Right lobe of liver (tissue), 6 donors: ENCODE measurements around the gene UGT2A2. TPM values are rescaled to one million over a fixed set of nuclear protein-coding genes. Genes with fewer than 3 reads are reported as not detected.

Source experiments
- ATAC-seq, 4 donors: fragments of 200-7000 bp; cut with Tn5 transposase; one replicate each; pipeline ENCODE4 v1.9.1; 2020; ENCODE audit warnings: mild to moderate bottlenecking in 4 of 4, moderate library complexity in 4 of 4
- DNase-seq, 3 donors: peaks; one replicate each; pipeline ENCODE4 v3.0.0-alpha.2; 2020
- H3K27ac ChIP-seq, 3 donors: fragments of 200-600 bp; one replicate each; pipeline ENCODE4 v1.8.0; 2022
- H3K27me3 ChIP-seq, 2 donors: fragments of 200-600 bp; one replicate each; pipeline ENCODE4 v1.8.0; 2022
- H3K36me3 ChIP-seq, 4 donors: fragments of 200-600 bp; sonication (generic) in 1 of 4; one replicate each; pipeline versions ENCODE4 v1.5.1 to v1.8.0; 2017 to 2022; ENCODE audit warnings: control low read depth in 1 of 4
- H3K4me1 ChIP-seq, 4 donors: fragments of 200-600 bp; sonication (generic) in 1 of 4; one replicate each; pipeline versions ENCODE4 v1.5.1 to v1.8.0; 2017 to 2022; ENCODE audit warnings: control low read depth in 1 of 4
- H3K4me3 ChIP-seq, 3 donors: fragments of 200-600 bp; one replicate each; pipeline ENCODE4 v1.8.0; 2022
- H3K9me3 ChIP-seq, 4 donors: fragments of 200-600 bp; sonication (generic) in 1 of 4; one replicate each; pipeline versions ENCODE4 v1.5.1 to v1.8.0; 2017 to 2022; ENCODE audit warnings: control low read depth in 1 of 4
- POLR2A ChIP-seq: fragments of 450-650 bp; IDR thresholded peaks from one replicate; pipeline ENCODE4 v1.6.1; 2017; ENCODE audit warnings: antibody characterized with exemption, mild to moderate bottlenecking
- WGBS: methylation state at CpG from one replicate; pipeline ENCODE4 v1.1.6; 2018; ENCODE audit warnings: low coverage, low lambda C conversion rate; ENCODE audit not compliant: insufficient coverage; ENCODE audit errors: missing lambda C conversion rate; 5-methylcytosine and 5-hydroxymethylcytosine counted together
- intact Hi-C, 2 donors: fragments of 100-400 bp; cut with DNase I; formaldehyde crosslinking; loops; one replicate each; pipeline versions ENCODE4 v1.11.2 to v1.14.1; 2022
- small RNA-seq, 2 experiments: library from RNA; depleted of rRNA; stranded (forward); fragments of <200 nt; gene quantifications; one replicate each; pipeline ENCODE3, GENCODE V24; 2016
- total RNA-seq, 6 experiments: library from RNA; depleted of rRNA in 2 of 6; stranded (reverse); fragments of >200 nt in 2 of 6; fragmentation: NEBNext Ultra II Directional in 3 of 6; extraction: Animal tissue kit (Norgen Biotek cat#: 25700) in 3 of 6; gene quantifications; one replicate each; pipeline versions ENCODE4 v1.1.0 to v1.2.4, GENCODE V29; 2016 to 2023
- TF ChIP-seq, protein P1 (sequence below), 4 donors: fragments of 200-600 bp in 3 of 4; fragments of 450-650 bp in 1 of 4; IDR thresholded peaks; one replicate each; pipeline versions ENCODE4 v1.5.1 to v1.8.0; 2016 to 2022; ENCODE audit warnings: antibody characterized with exemption in 4 of 4, mild to moderate bottlenecking in 2 of 4
- donor health status: DM: no; HTN: yes; CAD: no.
- donor health status: DM: no; HTN: no; CAD: no.
- donor health status: DM: no; HTN: no; CAD: no.
- donor health status: DM: no; HTN: yes; CAD: no.
- donor health status: DM: no; HTN: yes; CAD: no.

The UGT2A2 gene
- total RNA-seq, 6 experiments from 2014 or later, result not detected

DNA sequence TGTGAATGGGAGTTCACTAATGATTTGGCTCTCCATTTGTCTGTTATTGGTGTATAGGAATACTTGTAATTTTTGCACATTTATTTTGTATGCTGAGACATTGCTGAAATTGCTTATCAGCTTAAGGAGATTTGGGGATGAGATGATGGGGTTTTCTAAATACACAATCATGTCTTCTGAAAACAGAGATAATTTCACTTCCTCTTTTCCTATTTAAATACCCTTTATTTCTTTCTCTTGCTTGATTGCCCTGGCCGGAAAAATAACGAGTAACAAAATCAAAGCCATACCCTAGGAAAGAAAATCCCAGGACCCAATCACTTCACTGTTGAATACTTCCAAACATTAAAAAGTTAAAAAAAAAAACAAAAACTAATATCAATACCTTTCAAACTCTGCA lies 76.0 kb downstream of the UGT2A2 start:
- H3K9me3 ChIP-seq, result no peaks in the 10 kb centered on the region
- DNase-seq, result no peak
- H3K36me3 ChIP-seq, result no peaks in the 10 kb centered on the region
- H3K4me1 ChIP-seq, result peaks cover 0 to 4% (median 0%) of the 10 kb centered on the region in 4 donors
- H3K4me3 ChIP-seq, result no peak overlapping the region
- WGBS, result 77% methylated on average over 2 of the region's 2 CpGs
- TF ChIP-seq, protein P1, sequence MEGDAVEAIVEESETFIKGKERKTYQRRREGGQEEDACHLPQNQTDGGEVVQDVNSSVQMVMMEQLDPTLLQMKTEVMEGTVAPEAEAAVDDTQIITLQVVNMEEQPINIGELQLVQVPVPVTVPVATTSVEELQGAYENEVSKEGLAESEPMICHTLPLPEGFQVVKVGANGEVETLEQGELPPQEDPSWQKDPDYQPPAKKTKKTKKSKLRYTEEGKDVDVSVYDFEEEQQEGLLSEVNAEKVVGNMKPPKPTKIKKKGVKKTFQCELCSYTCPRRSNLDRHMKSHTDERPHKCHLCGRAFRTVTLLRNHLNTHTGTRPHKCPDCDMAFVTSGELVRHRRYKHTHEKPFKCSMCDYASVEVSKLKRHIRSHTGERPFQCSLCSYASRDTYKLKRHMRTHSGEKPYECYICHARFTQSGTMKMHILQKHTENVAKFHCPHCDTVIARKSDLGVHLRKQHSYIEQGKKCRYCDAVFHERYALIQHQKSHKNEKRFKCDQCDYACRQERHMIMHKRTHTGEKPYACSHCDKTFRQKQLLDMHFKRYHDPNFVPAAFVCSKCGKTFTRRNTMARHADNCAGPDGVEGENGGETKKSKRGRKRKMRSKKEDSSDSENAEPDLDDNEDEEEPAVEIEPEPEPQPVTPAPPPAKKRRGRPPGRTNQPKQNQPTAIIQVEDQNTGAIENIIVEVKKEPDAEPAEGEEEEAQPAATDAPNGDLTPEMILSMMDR (IDR thresholded peaks at IDR 0.05), result no peak
- TF ChIP-seq POLR2A, result no peak
- H3K27ac ChIP-seq, result no peak overlapping the region
- intact Hi-C loops, result no loop called here
- no peaks in the 10 kb centered on the region for H3K27me3 ChIP-seq
- no peak for ATAC-seq

GRCh38 chr4:69549651-69550050 lies 89.8 kb downstream of the UGT2A2 start:
- Histone ChIP-seq H3K9me3 (no peaks in the 10 kb centered on the region), H3K36me3 (no peaks in the 10 kb centered on the region), H3K27ac (no peak overlapping the region), H3K4me3 (no peak overlapping the region), H3K4me1 (peaks cover 0 to 12% (median 1%) of the 10 kb centered on the region in 4 donors), H3K27me3 (no peaks in the 10 kb centered on the region)
- 38% methylated on average over 2 of the region's 2 CpGs for WGBS
- ATAC-seq (no peak), DNase-seq (no peak)
- intact Hi-C loops, result no loop called here
- TF ChIP-seq POLR2A, result no peak
- TF ChIP-seq, protein P1 (IDR thresholded peaks at IDR 0.05), result no peak

DNA sequence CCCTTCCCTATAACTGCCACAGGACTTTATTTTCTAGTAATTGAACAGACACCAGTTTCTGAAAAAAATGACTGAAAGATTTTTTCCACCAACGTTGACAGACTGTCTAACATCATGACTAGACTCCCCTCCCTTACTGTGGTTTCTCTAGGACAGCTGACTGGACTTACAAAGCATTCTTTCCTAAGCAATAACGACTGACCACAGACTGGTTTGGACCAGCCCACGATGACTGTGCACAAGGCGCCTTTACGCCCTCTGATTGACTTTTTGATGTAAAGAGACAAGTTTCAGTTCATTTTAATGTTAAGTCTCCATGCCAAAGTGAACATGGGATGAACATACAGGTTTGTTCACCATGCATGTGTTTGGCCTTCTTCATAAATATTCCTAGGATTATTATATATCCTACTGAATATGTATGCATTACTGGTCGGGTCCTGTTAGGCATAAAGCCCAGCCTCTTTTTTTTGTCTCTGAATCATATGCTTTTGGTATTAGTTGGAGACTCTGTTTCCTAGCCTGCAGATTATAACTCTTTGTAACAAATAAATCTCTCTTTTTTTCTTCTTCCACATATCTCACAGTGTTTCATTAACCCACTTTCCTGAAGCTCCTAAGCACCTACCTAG lies 93.2 kb downstream of the UGT2A2 start:
- Histone ChIP-seq H3K27me3 (no peaks in the 10 kb centered on the region), H3K4me3 (peak overlapping the region in 2 of 3 donors; percentile 19 to 38), H3K27ac (peak overlapping the region; percentile 33 to 90 (median 82)), H3K36me3 (no peaks in the 10 kb centered on the region), H3K9me3 (no peaks in the 10 kb centered on the region), H3K4me1 (peaks cover 0 to 18% (median 4%) of the 10 kb centered on the region in 4 donors)
- DNase-seq, result no peak
- ATAC-seq, result peak; percentile 59 to 81 (median 72)
- 19% methylated on average over 6 of the region's 6 CpGs for WGBS
- TF ChIP-seq POLR2A, result peak; percentile 48
- TF ChIP-seq, protein P1 (IDR thresholded peaks at IDR 0.05), result no peak
- intact Hi-C loops, result no loop called here

Small RNA genes lying within 50 kb of the gene (small RNA-seq; reads per million reads assigned to genes)
- gene UGT2A2, result 0 reads per million in 2 experiments

Other genes with a start within 250 kb of the UGT2A2 start
- 1,000 to 10,000 TPM in 1 of 6 experiments, 100 to 1,000 TPM in 5; 397 to 2,108 (median 641) TPM for gene UGT2B4, start 143.7 kb downstream of the UGT2A2 start, total RNA-seq
- 10 to 100 TPM in 1 of 6 experiments, 1 to 10 TPM in 3, under 1 TPM in 2; 0.24 to 23.9 (median 1.3) TPM for gene UGT2A1, start 13.6 kb upstream of the UGT2A2 start, total RNA-seq
- 10 to 100 TPM in 5 of 6 experiments, 1 to 10 TPM in 1; 10.0 to 66.3 (median 31.4) TPM for gene SULT1B1, start 121.0 kb upstream of the UGT2A2 start, total RNA-seq
- gene SULT1E1, start 220.5 kb upstream of the UGT2A2 start, total RNA-seq, result 10 to 100 TPM in 2 of 6 experiments, 1 to 10 TPM in 4; 5.1 to 22.3 (median 6.6) TPM